ENCODE results near the gene RAB20. TPM values are rescaled to one million over a fixed set of nuclear protein-coding genes. Genes with fewer than 3 reads are reported as not detected.

The RAB20 gene
- total RNA-seq, 2 donors from 2014 or later = 32.1 to 38.0 TPM

GRCh38 chr13:110600261-110600819 is 38.8 kb upstream of the RAB20 start:
- H3K4me3 ChIP-seq = no peak overlapping the region
- no peak overlapping the region for H3K27ac ChIP-seq
- intact Hi-C loops (cut with DNase I) = no loop called here
- peak overlapping the region in 1 of 2 donors; percentile 14 for H3K9ac ChIP-seq (ENCODE audit: low read depth in 2 of 2, low read length in 2 of 2)
- no peaks in the 10 kb centered on the region for H3K27me3 ChIP-seq
- no peaks in the 10 kb centered on the region for H3K4me1 ChIP-seq
- DNase-seq = no peak
- no peaks in the 10 kb centered on the region for H3K36me3 ChIP-seq
- no peak for TF ChIP-seq CTCF (IDR thresholded peaks at IDR 0.05)
- no peaks in the 10 kb centered on the region for H3K9me3 ChIP-seq

GRCh38 chr13:110597041-110597689 is 35.6 kb upstream of the RAB20 start:
- intact Hi-C loops (cut with DNase I) = no loop called here
- no peak overlapping the region for H3K4me3 ChIP-seq
- no peak for DNase-seq
- H3K4me1 ChIP-seq = no peaks in the 10 kb centered on the region
- no peaks in the 10 kb centered on the region for H3K9me3 ChIP-seq
- no peak overlapping the region for H3K27ac ChIP-seq
- H3K36me3 ChIP-seq = no peaks in the 10 kb centered on the region
- no peak overlapping the region for H3K9ac ChIP-seq (ENCODE audit: low read depth in 2 of 2, low read length in 2 of 2)
- H3K27me3 ChIP-seq = no peaks in the 10 kb centered on the region
- no peak for TF ChIP-seq CTCF (IDR thresholded peaks at IDR 0.05)

GRCh38 chr13:110593430-110594130 is 32.1 kb upstream of the RAB20 start:
- TF ChIP-seq CTCF (IDR thresholded peaks at IDR 0.05) = peak; percentile 57
- intact Hi-C loops (cut with DNase I) = loop anchor here (5.0 kb wide), 1 partner anchor 224 kb away; no protein-coding TSS in a partner anchor
- no peak overlapping the region for H3K9ac ChIP-seq (ENCODE audit: low read depth in 2 of 2, low read length in 2 of 2)

GRCh38 chr13:110592665-110593064 is 31.1 kb upstream of the RAB20 start:
- H3K4me1 ChIP-seq = no peaks in the 10 kb centered on the region
- TF ChIP-seq CTCF (IDR thresholded peaks at IDR 0.05) = no peak
- intact Hi-C loops (cut with DNase I) = loop anchor here (5.0 kb wide), 1 partner anchor 225 kb away; no protein-coding TSS in a partner anchor
- H3K9me3 ChIP-seq = no peaks in the 10 kb centered on the region
- H3K36me3 ChIP-seq = no peaks in the 10 kb centered on the region
- no peak overlapping the region for H3K9ac ChIP-seq (ENCODE audit: low read depth in 2 of 2, low read length in 2 of 2)
- H3K4me3 ChIP-seq = no peak overlapping the region
- no peak for DNase-seq
- no peaks in the 10 kb centered on the region for H3K27me3 ChIP-seq
- H3K27ac ChIP-seq = no peak overlapping the region

More at GRCh38 chr13:110593430-110594130, 32.1 kb upstream of the RAB20 start:
- Histone ChIP-seq H3K27me3 (no peaks in the 10 kb centered on the region), H3K4me3 (no peak overlapping the region), H3K9me3 (no peaks in the 10 kb centered on the region), H3K36me3 (no peaks in the 10 kb centered on the region), H3K4me1 (no peaks in the 10 kb centered on the region), H3K27ac (no peak overlapping the region)
- DNase-seq = no peak

- H3K4me1 ChIP-seq = no peaks in the 10 kb centered on the region
- DNase-seq = no peak
- TF ChIP-seq CTCF (IDR thresholded peaks at IDR 0.05) = no peak
These were observed 29.1 kb upstream of the RAB20 start for GRCh38 chr13:110590577-110590976.

More at GRCh38 chr13:110590577-110590976, 29.1 kb upstream of the RAB20 start:
- no peaks in the 10 kb centered on the region for H3K27me3 ChIP-seq
- H3K27ac ChIP-seq = no peak overlapping the region
- no peaks in the 10 kb centered on the region for H3K9me3 ChIP-seq
- intact Hi-C loops (cut with DNase I) = loop anchor here (5.0 kb wide), 1 partner anchor 227 kb away; no protein-coding TSS in a partner anchor
- no peak overlapping the region for H3K4me3 ChIP-seq
- H3K9ac ChIP-seq (ENCODE audit: low read depth in 2 of 2, low read length in 2 of 2) = no peak overlapping the region
- H3K36me3 ChIP-seq = no peaks in the 10 kb centered on the region

All from colonic mucosa (tissue), 4 donors.